ENCODE results near the gene VWA5B1.

VWA5B1 gene

DNA sequence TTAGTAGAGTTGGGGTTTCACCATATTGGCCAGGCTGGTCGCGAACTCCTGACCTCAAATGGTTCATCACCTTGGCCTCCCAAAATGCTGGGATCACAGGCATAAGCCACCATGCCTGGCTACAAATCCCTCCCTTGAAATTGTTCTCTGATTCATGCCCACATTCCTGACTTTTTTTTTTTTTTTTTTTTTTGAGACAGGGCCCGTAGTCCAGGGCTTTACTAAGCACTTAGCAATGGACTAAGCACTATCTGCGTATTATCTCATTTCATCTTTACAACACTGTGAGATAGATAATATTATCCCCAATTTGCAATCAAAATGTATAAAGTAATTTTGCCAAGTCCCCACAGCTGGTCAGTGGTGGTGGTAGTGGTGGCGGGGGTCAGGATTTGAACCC, 58.9 kb downstream of the VWA5B1 start:
- DNase-seq, result no peak

DNA sequence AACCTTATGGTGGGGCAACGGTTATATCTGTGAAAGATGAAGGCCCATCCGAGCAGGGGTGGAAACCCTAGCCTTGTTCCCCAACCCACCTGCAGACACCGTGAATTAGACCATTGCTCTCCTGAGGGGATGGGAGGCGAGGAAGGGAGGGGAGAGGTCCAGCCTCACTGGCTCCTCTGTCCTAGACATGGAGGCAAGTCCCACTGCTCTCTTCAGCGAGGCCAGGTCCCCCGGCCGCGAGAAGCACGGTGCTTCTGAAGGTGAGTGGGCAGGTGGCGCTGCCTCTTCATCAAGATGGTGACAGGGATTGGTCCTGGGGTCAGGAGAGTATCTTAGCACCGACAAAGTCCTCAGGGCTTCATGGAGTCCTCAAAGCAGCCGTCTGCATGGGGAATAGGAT, 59.3 kb downstream of the VWA5B1 start:
- DNase-seq, result no peak

GRCh38 chr1:20350421-20350820, 59.7 kb downstream of the VWA5B1 start:
- no peak for DNase-seq

GRCh38 chr1:20351911-20352701, 61.4 kb downstream of the VWA5B1 start:
- DNase-seq, result no peak

- DNase-seq, result no peak
Measured at GRCh38 chr1:20353836-20354235, 63.2 kb downstream of the VWA5B1 start.

DNA sequence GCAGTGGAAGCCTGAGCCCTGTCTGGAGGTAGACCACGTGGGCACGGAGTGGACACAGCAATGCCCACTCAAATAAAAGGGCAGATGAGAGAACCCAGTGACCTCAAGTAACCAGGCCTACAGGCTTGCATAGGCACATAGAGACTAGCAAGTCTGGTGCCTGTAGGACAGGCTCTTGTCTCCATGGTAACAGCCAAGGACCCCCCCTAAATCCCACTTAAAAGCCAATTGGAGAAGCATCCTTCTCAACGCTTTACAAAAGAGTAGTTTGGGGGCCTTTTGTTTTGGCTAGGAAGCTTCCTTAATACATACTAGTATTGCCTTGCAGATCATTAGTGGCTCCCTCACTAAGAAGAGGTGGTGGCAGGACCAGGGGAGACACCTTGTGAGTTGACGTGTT, 63.9 kb downstream of the VWA5B1 start:
- DNase-seq, result no peak

DNA sequence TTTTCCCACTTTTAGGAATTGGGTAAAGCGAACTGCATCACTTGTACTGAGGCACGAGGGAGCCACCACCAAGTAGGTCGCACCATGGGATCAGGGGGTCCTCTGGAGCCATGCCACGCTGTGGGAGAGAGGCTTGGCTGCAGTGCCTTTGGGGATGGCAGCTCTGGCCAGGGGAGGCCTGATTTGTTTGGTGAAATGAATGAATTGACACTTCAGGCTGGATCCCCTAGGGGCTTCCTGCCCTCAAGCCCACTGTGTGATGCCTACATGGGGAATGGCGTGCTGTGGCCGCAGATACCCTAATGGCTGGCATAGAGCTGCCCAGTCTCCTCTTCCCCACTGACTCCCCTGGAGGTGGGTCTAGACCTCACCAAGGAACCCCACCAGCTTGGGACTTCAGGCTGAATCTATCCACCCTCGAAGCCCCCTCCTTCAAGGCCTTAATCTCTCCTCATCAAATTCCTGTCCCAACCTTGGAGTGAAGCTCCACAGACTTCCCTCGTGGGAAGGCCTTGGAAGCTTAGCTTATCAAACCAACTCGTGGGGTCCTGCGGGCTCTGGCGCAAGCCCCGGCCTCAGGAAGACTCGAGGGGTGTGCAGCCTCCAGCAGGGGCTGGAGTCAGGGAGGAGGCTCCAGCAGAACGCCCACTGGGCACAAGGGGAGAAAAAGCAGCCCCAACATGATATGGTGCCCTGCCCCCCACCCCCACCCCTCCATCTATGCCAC, 64.6 kb downstream of the VWA5B1 start:
- DNase-seq, result no peak

DNA sequence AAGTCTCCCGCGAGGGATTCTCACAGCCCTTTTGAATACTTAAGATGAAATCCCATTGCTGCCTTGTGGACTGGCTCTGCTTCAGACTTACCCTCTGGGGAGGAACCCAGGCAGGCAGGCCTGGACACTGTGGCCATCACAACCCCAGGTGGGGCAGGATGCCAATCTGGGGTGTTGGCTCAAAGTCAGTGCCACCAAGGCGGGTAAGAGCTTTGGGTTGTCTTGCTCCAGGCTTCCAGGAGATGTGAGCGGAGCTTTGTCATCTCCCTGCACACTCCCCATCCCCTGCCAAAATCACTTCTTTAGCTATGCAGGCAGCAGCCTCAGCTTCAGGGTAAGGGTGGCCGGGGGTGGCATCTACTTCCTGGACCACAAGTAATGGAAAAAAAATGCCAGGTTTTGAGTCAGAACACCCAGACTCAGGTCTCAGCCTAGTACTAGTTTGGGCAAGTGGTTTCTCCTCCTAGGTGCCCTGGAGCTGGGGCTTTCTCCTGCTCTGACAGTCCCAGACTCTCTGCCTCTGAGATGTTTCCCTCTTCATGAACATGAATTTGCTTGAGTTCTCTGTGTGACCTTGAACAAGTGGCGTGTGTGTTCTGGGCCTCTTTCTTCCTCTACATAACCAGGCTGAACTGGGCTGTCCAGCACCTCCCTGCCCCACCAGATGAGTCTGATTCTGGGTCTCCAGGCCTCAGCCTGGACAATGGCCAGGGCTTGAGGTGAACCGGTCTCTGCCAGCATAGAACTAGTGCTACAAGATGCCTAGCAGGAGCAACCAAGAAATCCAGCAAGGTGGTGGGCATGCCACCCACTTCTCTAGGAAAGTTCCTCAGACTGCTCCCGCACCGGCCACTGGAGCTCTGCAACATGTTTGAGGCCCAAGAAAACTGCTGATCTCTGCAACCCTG, 65.4 kb downstream of the VWA5B1 start:
- DNase-seq, result no peak

- DNase-seq, result no peak
Measured at GRCh38 chr1:20356850-20357459, 66.3 kb downstream of the VWA5B1 start.

DNA sequence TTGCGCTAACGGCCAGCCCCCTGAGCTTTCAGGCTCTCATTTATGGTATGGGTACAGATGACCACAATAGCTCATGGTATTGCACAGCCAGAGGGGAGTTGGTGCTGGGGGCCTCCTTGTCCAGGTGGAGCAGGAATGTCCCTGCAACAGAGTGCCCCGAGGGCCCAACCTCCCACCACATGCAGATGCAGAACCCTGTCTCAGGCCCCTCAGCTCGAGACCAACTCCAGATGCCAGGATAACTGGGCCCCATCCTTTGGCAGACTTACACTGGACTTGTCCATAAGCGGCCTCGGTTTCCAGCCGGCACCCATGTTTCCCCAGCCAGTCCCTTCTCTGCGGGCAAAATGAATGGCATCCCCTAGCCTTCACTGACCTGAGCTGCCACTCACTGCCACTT, 67.1 kb downstream of the VWA5B1 start:
- DNase-seq, result no peak

- DNase-seq, result no peak
Measured at GRCh38 chr1:20358761-20359263, 68.1 kb downstream of the VWA5B1 start.

DNA sequence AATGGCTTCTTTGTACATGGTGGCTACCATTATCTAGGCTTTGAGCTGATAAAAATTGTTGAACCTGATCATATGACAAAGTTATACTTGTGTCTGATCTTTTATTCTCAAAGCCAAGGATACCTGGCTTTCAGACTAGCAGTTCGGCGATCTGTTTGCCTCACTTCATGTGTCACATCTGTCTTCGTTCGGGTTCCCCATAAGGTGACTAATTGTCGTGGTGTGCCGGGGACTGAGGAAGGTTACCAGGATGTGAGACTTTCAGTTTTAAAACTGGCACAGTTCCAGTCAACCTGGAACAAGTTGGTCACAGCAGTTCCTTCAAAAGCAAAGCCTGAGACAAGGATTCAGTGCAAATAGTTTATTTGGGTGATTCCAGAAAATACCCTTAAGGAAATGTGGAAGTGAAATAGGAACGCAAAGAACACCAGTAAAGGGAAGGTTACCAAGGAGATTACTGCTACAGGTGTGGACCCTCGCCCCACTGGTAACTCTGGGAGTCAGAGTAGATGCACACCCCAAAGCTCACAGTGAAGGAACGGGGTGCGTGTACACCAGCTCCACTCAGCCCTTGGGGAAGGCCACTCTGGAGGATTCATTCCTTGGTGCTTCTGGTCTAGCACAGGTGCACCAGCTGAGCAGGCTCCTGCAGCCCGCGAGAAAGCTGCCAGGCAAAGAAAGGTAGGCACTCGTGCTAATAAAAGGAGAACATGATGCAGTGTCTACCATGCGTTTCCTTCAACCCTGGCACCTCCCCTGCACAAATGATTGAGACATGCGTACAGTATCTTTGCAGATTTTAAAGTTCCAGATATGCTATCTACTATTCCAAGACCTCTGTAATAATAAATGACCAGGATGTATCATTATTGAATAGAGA, 69.0 kb downstream of the VWA5B1 start:
- peak; percentile 39 to 70 for DNase-seq

- DNase-seq, result no peak
Measured at GRCh38 chr1:20361401-20361800, 70.7 kb downstream of the VWA5B1 start.

DNA sequence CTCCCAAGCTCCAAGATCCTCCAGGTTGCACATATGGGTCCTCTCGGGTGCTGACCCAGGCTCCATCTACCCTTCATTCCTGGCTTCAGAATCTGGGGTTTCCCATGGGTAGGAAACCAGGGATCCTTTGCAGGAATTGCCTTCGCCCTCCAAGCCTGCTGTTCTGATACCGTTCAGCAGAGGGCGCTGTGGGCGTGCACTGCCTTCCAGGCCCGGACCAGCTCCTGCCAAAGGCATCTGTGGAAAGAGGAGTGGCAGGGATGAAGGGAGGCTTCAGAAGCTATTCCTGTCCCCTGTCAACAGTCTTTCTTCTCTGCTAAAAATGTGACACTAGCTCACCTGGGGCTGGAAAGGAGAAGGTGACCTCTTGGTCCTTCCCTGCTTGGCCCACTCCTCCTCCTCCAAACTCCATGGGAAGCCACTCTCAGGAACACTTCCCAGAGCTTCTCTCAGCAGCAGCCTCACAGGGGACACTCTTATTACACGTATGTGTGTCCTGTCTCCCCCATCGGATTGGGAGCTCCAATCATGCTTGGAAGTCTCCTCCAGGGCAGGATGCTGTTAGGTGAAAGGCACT, 71.2 kb downstream of the VWA5B1 start:
- DNase-seq, result peak in 1 of 2 experiments; percentile 13

- DNase-seq, result no peak
Measured at GRCh38 chr1:20362856-20363255, 72.2 kb downstream of the VWA5B1 start.

DNA sequence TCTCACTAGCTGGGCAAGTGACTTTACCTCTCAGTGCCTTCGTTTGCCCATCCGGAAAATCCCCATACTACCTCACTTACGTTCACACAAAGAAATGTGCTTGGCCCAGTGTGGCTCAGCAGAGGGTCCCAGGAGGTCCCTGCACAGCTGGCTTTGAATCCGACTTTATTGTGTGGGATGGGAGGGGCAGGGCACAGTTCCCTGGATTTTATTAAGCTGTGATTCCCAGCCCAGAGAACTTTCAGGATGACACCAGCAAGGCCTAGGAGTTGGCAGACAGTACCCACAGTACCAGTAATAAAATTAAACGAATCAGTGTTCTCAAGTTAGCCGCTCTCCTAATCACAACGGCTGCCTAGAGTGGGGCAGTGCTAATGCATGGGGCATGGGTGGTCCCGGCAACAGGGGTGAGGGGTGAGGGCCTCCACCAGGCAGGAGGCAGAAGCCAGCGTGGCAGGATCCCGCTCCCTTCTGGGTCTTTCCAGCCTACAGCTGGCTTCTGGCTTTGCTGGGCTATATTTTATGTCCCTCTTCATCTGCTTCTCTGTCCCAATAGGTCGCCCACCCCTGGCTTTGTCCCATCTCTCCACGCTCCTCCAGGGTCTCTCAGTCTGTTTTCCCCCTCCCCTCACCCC, 74.9 kb downstream of the VWA5B1 start:
- DNase-seq, result no peak

DNA sequence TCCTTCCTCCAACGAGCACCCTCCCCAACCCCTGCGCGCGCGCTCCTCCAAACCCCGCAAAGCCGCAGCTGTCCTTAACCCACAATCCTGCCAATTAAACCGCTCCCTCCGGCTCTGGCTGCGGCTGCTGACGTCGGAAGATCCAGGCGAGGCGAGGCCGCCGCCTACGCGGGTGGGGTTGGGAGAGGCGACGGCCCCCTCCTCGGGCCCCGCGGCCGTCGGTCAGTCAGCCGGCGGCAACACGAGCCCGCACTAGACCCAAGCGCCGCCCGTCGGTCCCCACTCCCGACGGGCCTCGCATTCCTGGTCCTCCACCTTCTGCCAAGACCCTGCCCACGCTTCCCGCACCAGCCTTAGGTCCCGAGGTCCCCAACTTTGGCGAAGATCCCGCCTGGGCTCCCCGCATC, 75.4 kb downstream of the VWA5B1 start:
- no peak for DNase-seq

GRCh38 chr1:20366463-20367115, 75.9 kb downstream of the VWA5B1 start:
- no peak for DNase-seq

DNA sequence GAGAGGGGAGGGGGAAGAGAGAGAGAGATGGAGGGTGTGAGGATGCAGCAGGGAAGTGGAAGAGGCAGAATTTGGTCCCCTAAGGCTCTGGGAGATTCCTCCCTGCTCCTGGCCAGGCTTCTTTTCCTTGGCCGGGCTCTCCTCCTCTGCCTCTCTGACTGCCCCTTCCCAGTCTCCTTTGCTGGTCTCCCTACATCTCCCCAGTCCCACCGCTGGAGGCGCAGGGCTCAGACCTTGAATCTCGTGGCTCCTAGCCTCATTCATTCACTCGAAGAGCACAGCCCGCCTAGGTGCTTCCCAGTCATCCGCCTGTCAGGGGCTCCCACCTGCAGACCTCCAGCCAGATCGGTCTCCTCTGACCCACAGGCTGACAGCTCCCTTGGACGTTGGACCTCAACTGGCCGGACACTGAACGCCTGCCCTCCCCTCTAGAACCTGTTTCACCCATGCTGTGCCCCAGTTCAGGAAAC, 76.5 kb downstream of the VWA5B1 start:
- no peak for DNase-seq

GRCh38 chr1:20367626-20368025, 77.0 kb downstream of the VWA5B1 start:
- DNase-seq, result no peak
